B cell (primary cell): ENCODE data around the gene CFAP77. TPM values are rescaled to one million over a fixed set of nuclear protein-coding genes. Genes with fewer than 3 reads are reported as not detected.

Experiments
- ATAC-seq: fragments of 200-7000 bp; cut with Tn5 transposase; one replicate; pipeline ENCODE4 v1.10.0; 2021; ENCODE audit warnings: low read depth, mild to moderate bottlenecking, moderate number of reproducible peaks, moderate library complexity
- CTCF ChIA-PET: fragments of 350-600 bp; sonication (Branson Sonifier 250); formaldehyde crosslinking; loops from one replicate; lab custom pipeline; 2021; ENCODE audit warnings: antibody characterized with exemption, inconsistent platforms; lab: Charles Lee
- POLR2A ChIA-PET: fragments of 350-600 bp; sonication (Branson Sonifier 250); formaldehyde crosslinking; loops from one replicate; lab custom pipeline; 2021; ENCODE audit warnings: antibody characterized with exemption; lab: Charles Lee
- DNase-seq: peaks from one replicate; pipeline ENCODE4 v3.0.0; 2013
- H2AFZ ChIP-seq: 2 replicates; pipeline ENCODE4 v1.6.1; 2012; ENCODE audit warnings: mild to moderate bottlenecking, low read depth, low read length; ENCODE audit not compliant: insufficient read depth, poor library complexity, severe bottlenecking
- H3K27ac ChIP-seq, 2 donors: 1 replicate in 1 of 2; 2 replicates in 1 of 2; pipeline ENCODE4 v1.5.1; 2012 to 2013; ENCODE audit warnings: low read length in 2 of 2, mild to moderate bottlenecking in 2 of 2, moderate library complexity in 1 of 2
- H3K27me3 ChIP-seq, 4 experiments: fragments of 200-600 bp in 1 of 4; sonication (generic) in 1 of 4; replicated peaks in 1 of 4; 1 replicate in 2 of 4; 2 replicates in 2 of 4; pipeline versions ENCODE4 v1.6.1 to v1.7.0; 2013 to 2016; ENCODE audit warnings: low read length in 3 of 4, mild to moderate bottlenecking in 2 of 4, mixed read lengths in 1 of 4, moderate library complexity in 1 of 4; ENCODE audit not compliant: insufficient read depth in 4 of 4, control insufficient read depth in 3 of 4; ENCODE audit errors: control extremely low read depth in 1 of 4
- H3K36me3 ChIP-seq, 2 experiments: replicated peaks in 1 of 2; 1 replicate in 1 of 2; 2 replicates in 1 of 2; pipeline versions ENCODE4 v1.6.1 to v1.7.1; 2013; ENCODE audit warnings: low read length in 1 of 2; ENCODE audit not compliant: insufficient read depth in 2 of 2, control insufficient read depth in 1 of 2; ENCODE audit errors: control extremely low read depth in 1 of 2, extremely low read depth in 1 of 2
- H3K4me1 ChIP-seq, 2 donors: fragments of 200-600 bp in 1 of 2; sonication (generic) in 1 of 2; 1 replicate in 1 of 2; 2 replicates in 1 of 2; pipeline versions ENCODE4 v1.5.1 to v1.6.1; 2013 to 2017; ENCODE audit warnings: low read length in 2 of 2; ENCODE audit not compliant: control insufficient read depth in 2 of 2, insufficient read depth in 2 of 2
- H3K4me2 ChIP-seq: replicated peaks from 2 replicates; pipeline ENCODE3; 2012; ENCODE audit warnings: mild to moderate bottlenecking, low read depth, low read length; ENCODE audit not compliant: poor library complexity, severe bottlenecking
- H3K4me3 ChIP-seq, 5 experiments: fragments of 200-600 bp in 1 of 5; sonication (generic) in 1 of 5; 1 replicate in 3 of 5; 2 replicates in 2 of 5; pipeline versions ENCODE4 v1.5.1 to v1.7.0; 2011 to 2016; ENCODE audit warnings: low read length in 4 of 5, mild to moderate bottlenecking in 4 of 5, low read depth in 2 of 5, control low read depth in 1 of 5, moderate library complexity in 1 of 5; ENCODE audit not compliant: insufficient read depth in 1 of 5; ENCODE audit errors: control extremely low read depth in 1 of 5, extremely low read depth in 1 of 5
- H3K79me2 ChIP-seq: fragments of 200-600 bp; sonication (generic); one replicate; pipeline ENCODE4 v1.6.0; 2016; ENCODE audit warnings: low read length; ENCODE audit not compliant: control insufficient read depth, insufficient read depth
- H3K9ac ChIP-seq: fragments of 200-600 bp; sonication (generic); 2 replicates; pipeline ENCODE4 v1.6.1; 2017; ENCODE audit warnings: mild to moderate bottlenecking, low read length, moderate library complexity
- H3K9me3 ChIP-seq, 3 donors: one replicate each; pipeline versions ENCODE4 v1.6.1 to v1.7.1; 2013; ENCODE audit warnings: low read length in 2 of 3; ENCODE audit not compliant: control insufficient read depth in 2 of 3, insufficient read depth in 1 of 3; ENCODE audit errors: control extremely low read depth in 1 of 3
- H4K20me1 ChIP-seq: 2 replicates; pipeline ENCODE4 v1.6.0; 2012; ENCODE audit warnings: mild to moderate bottlenecking, low read length; ENCODE audit not compliant: insufficient read depth, control insufficient read depth, poor library complexity, severe bottlenecking
- H3K27ac Mint-ChIP-seq: one replicate; pipeline ENCODE4 v1.8.0; 2021; ENCODE audit warnings: mixed read lengths
- H3K27me3 Mint-ChIP-seq: one replicate; pipeline ENCODE4 v1.8.0; 2021; ENCODE audit warnings: mixed read lengths
- H3K4me1 Mint-ChIP-seq: one replicate; pipeline ENCODE4 v1.8.0; 2021; ENCODE audit warnings: mixed read lengths
- H3K4me3 Mint-ChIP-seq: one replicate; pipeline ENCODE4 v1.8.0; 2021; ENCODE audit warnings: mixed read lengths
- H3K9me3 Mint-ChIP-seq: one replicate; pipeline ENCODE4 v1.8.0; 2022; ENCODE audit warnings: mixed read lengths; ENCODE audit not compliant: insufficient read depth
- EZH2 ChIP-seq: IDR thresholded peaks from 2 replicates; pipeline ENCODE4 v1.6.1; 2012; ENCODE audit warnings: borderline replicate concordance, low read depth, mild to moderate bottlenecking, moderate library complexity, low read length; ENCODE audit not compliant: insufficient read depth, poor library complexity, severe bottlenecking
- WGBS: methylation state at CpG from one replicate; pipeline ENCODE4 v1.1.5; 2013; ENCODE audit warnings: missing lambda C conversion rate; ENCODE audit not compliant: insufficient coverage; 5-methylcytosine and 5-hydroxymethylcytosine counted together
- intact Hi-C: fragments of 100-400 bp; cut with micrococcal nuclease; formaldehyde crosslinking; loops from one replicate; pipeline ENCODE4 v1.10.0; 2022
- polyA plus RNA-seq: library from polyadenylated mRNA; depleted of rRNA; stranded (reverse); fragments of >200 nt; gene quantifications from 2 replicates; pipeline ENCODE4 v1.2.3, GENCODE V29; 2012
- total RNA-seq, 2 donors: library from RNA; stranded (reverse); fragments of 120-200 nt in 1 of 2; gene quantifications; 1 replicate in 1 of 2; 2 replicates in 1 of 2; pipeline versions ENCODE4 v1.2.3 to v1.2.4, GENCODE V29; 2013 to 2022
- TF ChIP-seq, protein P1 (sequence below): fragments of 200-600 bp; IDR thresholded peaks from one replicate; pipeline ENCODE4 v1.8.0; 2022; ENCODE audit warnings: antibody characterized with exemption, mild to moderate bottlenecking

CFAP77 gene
- total and polyA plus RNA-seq, 2 donors (not counting 1 experiment from before 2014, with no cell fraction given): not detected

DNA sequence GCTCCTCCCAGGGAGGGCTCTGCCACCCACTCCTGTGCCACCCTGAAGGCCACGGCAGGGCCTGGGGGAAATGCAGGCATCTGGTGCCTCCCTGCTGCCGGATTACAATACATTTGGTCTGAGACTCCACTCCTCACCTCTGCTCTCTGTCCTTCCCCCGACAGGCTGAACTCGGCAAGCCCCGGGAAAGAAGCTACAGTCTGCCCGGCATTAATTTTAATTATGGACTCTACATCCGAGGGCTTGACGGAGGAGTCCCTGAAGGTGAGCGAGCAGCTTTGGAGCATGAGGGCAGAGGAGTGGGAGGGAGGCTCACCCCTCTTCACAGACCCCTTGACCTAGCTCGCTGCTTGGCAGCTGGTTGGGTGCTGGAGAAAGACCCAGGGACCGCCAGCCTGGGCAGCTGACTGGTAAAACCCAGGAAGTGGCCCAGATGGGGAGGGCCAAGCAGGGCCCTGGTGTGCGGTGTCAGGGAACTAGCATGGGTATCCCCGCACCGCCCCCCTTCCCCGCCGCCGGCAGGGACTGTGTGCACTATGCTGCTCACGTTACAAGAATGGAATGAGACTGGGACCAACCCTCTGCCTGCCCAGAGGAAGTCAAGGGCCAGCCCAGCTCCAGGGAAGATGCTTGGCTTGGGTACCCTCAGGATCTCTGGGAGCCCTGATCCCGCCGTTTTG lies 88.7 kb downstream of the CFAP77 start:
- H2AFZ ChIP-seq: no peak overlapping the region
- H3K27me3 Mint-ChIP-seq: peaks cover 17% of the 10 kb centered on the region
- H3K36me3 ChIP-seq: no peaks in the 10 kb centered on the region
- ATAC-seq (no peak), DNase-seq (no peak)
- H3K27ac ChIP-seq: no peak overlapping the region
- no peak overlapping the region for H3K4me3 ChIP-seq
- peaks cover 0 to 7% (median 0%) of the 10 kb centered on the region in 4 experiments for H3K27me3 ChIP-seq
- no peak overlapping the region for H3K27ac Mint-ChIP-seq
- H3K4me2 ChIP-seq: no peak overlapping the region
- H3K79me2 ChIP-seq: no peaks in the 10 kb centered on the region
- ChIA-PET POLR2A (no interaction called here), CTCF (interaction anchor here (1.1 to 2.3 kb wide), 2 partner anchors 9 kb away, joined by 3 to 13 read pairs; no protein-coding TSS in a partner anchor)
- WGBS: 88% methylated on average over 17 of the region's 20 CpGs
- TF ChIP-seq, protein P1, sequence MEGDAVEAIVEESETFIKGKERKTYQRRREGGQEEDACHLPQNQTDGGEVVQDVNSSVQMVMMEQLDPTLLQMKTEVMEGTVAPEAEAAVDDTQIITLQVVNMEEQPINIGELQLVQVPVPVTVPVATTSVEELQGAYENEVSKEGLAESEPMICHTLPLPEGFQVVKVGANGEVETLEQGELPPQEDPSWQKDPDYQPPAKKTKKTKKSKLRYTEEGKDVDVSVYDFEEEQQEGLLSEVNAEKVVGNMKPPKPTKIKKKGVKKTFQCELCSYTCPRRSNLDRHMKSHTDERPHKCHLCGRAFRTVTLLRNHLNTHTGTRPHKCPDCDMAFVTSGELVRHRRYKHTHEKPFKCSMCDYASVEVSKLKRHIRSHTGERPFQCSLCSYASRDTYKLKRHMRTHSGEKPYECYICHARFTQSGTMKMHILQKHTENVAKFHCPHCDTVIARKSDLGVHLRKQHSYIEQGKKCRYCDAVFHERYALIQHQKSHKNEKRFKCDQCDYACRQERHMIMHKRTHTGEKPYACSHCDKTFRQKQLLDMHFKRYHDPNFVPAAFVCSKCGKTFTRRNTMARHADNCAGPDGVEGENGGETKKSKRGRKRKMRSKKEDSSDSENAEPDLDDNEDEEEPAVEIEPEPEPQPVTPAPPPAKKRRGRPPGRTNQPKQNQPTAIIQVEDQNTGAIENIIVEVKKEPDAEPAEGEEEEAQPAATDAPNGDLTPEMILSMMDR: no peak
- no peak for TF ChIP-seq EZH2
- no peaks in the 10 kb centered on the region for H3K4me1 Mint-ChIP-seq
- no peaks in the 10 kb centered on the region for H3K4me1 ChIP-seq
- no peak overlapping the region for H3K4me3 Mint-ChIP-seq
- no peak overlapping the region for H3K9ac ChIP-seq
- no peaks in the 10 kb centered on the region for H4K20me1 ChIP-seq
- intact Hi-C loops: no loop called here
- H3K9me3 ChIP-seq: peaks cover 0 to 7% (median 0%) of the 10 kb centered on the region in 3 donors
- H3K9me3 Mint-ChIP-seq: no peaks in the 10 kb centered on the region

DNA sequence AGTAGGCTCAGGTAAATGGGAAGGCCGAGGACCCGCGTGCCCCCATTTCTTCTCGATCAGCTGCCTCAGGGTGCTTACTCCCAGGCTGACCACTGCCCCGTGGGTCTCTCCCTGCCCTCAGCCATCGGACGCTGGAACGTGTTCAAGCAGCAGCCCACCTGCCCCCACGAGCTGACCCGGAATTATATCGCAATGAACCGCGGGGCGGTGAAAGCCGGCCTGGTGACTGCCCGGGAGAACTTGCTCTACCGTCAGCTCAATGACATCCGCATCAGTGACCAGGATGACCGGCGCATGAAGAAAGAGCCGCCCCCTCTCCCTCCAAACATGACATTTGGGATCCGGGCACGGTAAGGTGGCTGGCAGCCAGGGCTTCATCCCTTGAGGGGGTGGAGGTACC lies 89.2 kb downstream of the CFAP77 start:
- DNase-seq (no peak), ATAC-seq (no peak)
- Histone ChIP-seq H3K79me2 (no peaks in the 10 kb centered on the region), H3K27ac (no peak overlapping the region), H3K4me1 (no peaks in the 10 kb centered on the region), H4K20me1 (no peaks in the 10 kb centered on the region), H3K9me3 (peaks cover 0 to 4% (median 0%) of the 10 kb centered on the region in 3 donors), H3K9ac (no peak overlapping the region), H2AFZ (no peak overlapping the region), H3K4me3 (no peak overlapping the region), H3K36me3 (no peaks in the 10 kb centered on the region), H3K4me2 (no peak overlapping the region), H3K27me3 (peaks cover 0 to 10% (median 0%) of the 10 kb centered on the region in 4 experiments)
- H3K9me3 Mint-ChIP-seq: no peaks in the 10 kb centered on the region
- H3K4me1 Mint-ChIP-seq: no peaks in the 10 kb centered on the region
- intact Hi-C loops: no loop called here
- no peak overlapping the region for H3K27ac Mint-ChIP-seq
- no peak overlapping the region for H3K4me3 Mint-ChIP-seq
- no peak for TF ChIP-seq EZH2
- TF ChIP-seq, protein P1: no peak
- WGBS: 92% methylated on average over 21 of the region's 23 CpGs
- H3K27me3 Mint-ChIP-seq: peaks cover 14% of the 10 kb centered on the region
- ChIA-PET POLR2A (no interaction called here), CTCF (interaction anchor here (1.1 to 2.3 kb wide), 2 partner anchors 8 to 10 kb away, joined by 3 to 13 read pairs; no protein-coding TSS in a partner anchor)
